HG03442 (cell line): ENCODE results near the gene GPR146.
A peak's percentile ranks its signal among the peaks of the same experiment; 100 is the strongest.
"Not testable (repeated sequence)": the region's sequence is repeated elsewhere in the genome, so short reads cannot be mapped to it uniquely, and the experiment has no call there.

Source experiments
- ATAC-seq: cut with Tn5 transposase; IDR thresholded peaks from one replicate; pipeline ENCODE4 v1.9.1; 2021; ENCODE audit warnings: mild to moderate bottlenecking, moderate library complexity; ENCODE audit not compliant: unreplicated experiment

GPR146 gene

GRCh38 chr7:1024876-1025742 is 19.2 kb upstream of the GPR146 start:
- no peak for ATAC-seq

- no peak for ATAC-seq
Observed at GRCh38 chr7:1025743-1026581, 18.4 kb upstream of the GPR146 start.

- ATAC-seq = no peak
Observed at GRCh38 chr7:1026721-1027161, 17.6 kb upstream of the GPR146 start.

GRCh38 chr7:1027242-1028043 is 16.9 kb upstream of the GPR146 start:
- ATAC-seq = peak; percentile 1

GRCh38 chr7:1028044-1028770 is 16.1 kb upstream of the GPR146 start:
- ATAC-seq = peak; percentile 52

GRCh38 chr7:1028775-1029636 is 15.3 kb upstream of the GPR146 start:
- no peak for ATAC-seq

GRCh38 chr7:1029637-1030443 is 14.5 kb upstream of the GPR146 start:
- ATAC-seq = no peak

- ATAC-seq = no peak
Observed at GRCh38 chr7:1030444-1031070, 13.8 kb upstream of the GPR146 start.

GRCh38 chr7:1031716-1032455 is 12.5 kb upstream of the GPR146 start:
- no peak for ATAC-seq

- no peak for ATAC-seq
Observed at GRCh38 chr7:1032536-1033181, 11.7 kb upstream of the GPR146 start.

- ATAC-seq = no peak
Observed at GRCh38 chr7:1033546-1034145, 10.7 kb upstream of the GPR146 start.

- ATAC-seq = not testable (repeated sequence)
Observed at GRCh38 chr7:1034769-1035168, 9.6 kb upstream of the GPR146 start.

GRCh38 chr7:1036164-1036928 is 8.0 kb upstream of the GPR146 start:
- ATAC-seq = not testable (repeated sequence)

GRCh38 chr7:1040233-1040632 is 4.1 kb upstream of the GPR146 start:
- not testable (repeated sequence) for ATAC-seq

- no peak for ATAC-seq
Observed at GRCh38 chr7:1040790-1041189, 3.6 kb upstream of the GPR146 start.
